ENCODE measurements around the gene CPEB1. TPM values are rescaled to one million over a fixed set of nuclear protein-coding genes. Genes with fewer than 3 reads are reported as not detected.
"Not testable (repeated sequence)": the region's sequence is repeated elsewhere in the genome, so short reads cannot be mapped to it uniquely, and the experiment has no call there.

The CPEB1 gene
- total RNA-seq, 1 experiment from 2014 or later: 1.0 TPM

- no peak overlapping the region for H2BK20ac ChIP-seq (ENCODE audit: low read depth, low read length, poor library complexity, severe bottlenecking)
- H2BK120ac ChIP-seq (ENCODE audit: low read depth, low read length, poor library complexity, severe bottlenecking): no peak overlapping the region
- peak; percentile 8 for DNase-seq
- no peak overlapping the region for H2AK5ac ChIP-seq (ENCODE audit: insufficient read length, low read length)
- H3K9ac ChIP-seq (ENCODE audit: extremely low read depth, insufficient read length, low read length): no peak overlapping the region
- H3K23ac ChIP-seq (ENCODE audit: insufficient read length, low read depth, low read length): no peak overlapping the region
- Mint-ChIP-seq H3K27ac (no peak overlapping the region), H3K9me3 (no peaks in the 10 kb centered on the region), H3K36me3 (ENCODE audit: insufficient read depth in 1 of 3, low read depth in 3 of 3) (peaks cover 10 to 27% (median 12%) of the 10 kb centered on the region in 3 experiments; a peak in 6 of 7 replicates), H3K4me1 (peaks cover 4 to 7% of the 10 kb centered on the region in 2 experiments), H3K27me3 (ENCODE audit: low read depth) (peaks cover 2% of the 10 kb centered on the region; the same call in 1 of the 2 replicates), H3K4me3 (no peak overlapping the region)
- no peak overlapping the region for H4K8ac ChIP-seq (replicated peaks; ENCODE audit: insufficient read length, low read depth, low read length)
- no peaks in the 10 kb centered on the region for H3K27me3 ChIP-seq (ENCODE audit: insufficient read depth, low read length)
- TF ChIP-seq, protein P1, sequence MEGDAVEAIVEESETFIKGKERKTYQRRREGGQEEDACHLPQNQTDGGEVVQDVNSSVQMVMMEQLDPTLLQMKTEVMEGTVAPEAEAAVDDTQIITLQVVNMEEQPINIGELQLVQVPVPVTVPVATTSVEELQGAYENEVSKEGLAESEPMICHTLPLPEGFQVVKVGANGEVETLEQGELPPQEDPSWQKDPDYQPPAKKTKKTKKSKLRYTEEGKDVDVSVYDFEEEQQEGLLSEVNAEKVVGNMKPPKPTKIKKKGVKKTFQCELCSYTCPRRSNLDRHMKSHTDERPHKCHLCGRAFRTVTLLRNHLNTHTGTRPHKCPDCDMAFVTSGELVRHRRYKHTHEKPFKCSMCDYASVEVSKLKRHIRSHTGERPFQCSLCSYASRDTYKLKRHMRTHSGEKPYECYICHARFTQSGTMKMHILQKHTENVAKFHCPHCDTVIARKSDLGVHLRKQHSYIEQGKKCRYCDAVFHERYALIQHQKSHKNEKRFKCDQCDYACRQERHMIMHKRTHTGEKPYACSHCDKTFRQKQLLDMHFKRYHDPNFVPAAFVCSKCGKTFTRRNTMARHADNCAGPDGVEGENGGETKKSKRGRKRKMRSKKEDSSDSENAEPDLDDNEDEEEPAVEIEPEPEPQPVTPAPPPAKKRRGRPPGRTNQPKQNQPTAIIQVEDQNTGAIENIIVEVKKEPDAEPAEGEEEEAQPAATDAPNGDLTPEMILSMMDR (conservative IDR thresholded peaks at IDR 0.05): no peak
- WGBS (ENCODE audit: extremely low coverage, insufficient read length, low lambda C conversion rate): no CpG with 5 or more reads among the region's 3 CpGs
- no peak overlapping the region for H3K56ac ChIP-seq (ENCODE audit: insufficient read length, low read depth, low read length)
- H4K5ac ChIP-seq (ENCODE audit: insufficient read length, low read depth, low read length): no peak overlapping the region
- no peaks in the 10 kb centered on the region for H3K4me1 ChIP-seq (ENCODE audit: insufficient read depth, low read length)
- H3K79me2 ChIP-seq (ENCODE audit: insufficient read depth, low read length): no peaks in the 10 kb centered on the region
- no peak overlapping the region for H2BK12ac ChIP-seq (ENCODE audit: insufficient read length, low read depth, low read length)
- H3K9me3 ChIP-seq (ENCODE audit: control insufficient read depth, low read depth, low read length): no peaks in the 10 kb centered on the region
- H4K91ac ChIP-seq (ENCODE audit: insufficient read length, low read depth, low read length): no peak overlapping the region
- no peak overlapping the region for H3K18ac ChIP-seq (ENCODE audit: insufficient read length, low read depth, low read length)
- no peaks in the 10 kb centered on the region for H3K23me2 ChIP-seq (ENCODE audit: insufficient read length, low read depth, low read length, poor library complexity, severe bottlenecking)
- H2AFZ ChIP-seq (ENCODE audit: low read length): no peak overlapping the region
- no peak overlapping the region for H3K4me2 ChIP-seq (ENCODE audit: insufficient read depth, insufficient read length, low read length)
- no peak overlapping the region for H3T11ph ChIP-seq (ENCODE audit: low read length)
- no peak overlapping the region for H3K4ac ChIP-seq (ENCODE audit: low read depth, low read length)
- no peak overlapping the region for H2BK5ac ChIP-seq (ENCODE audit: insufficient read length, low read length)
- no peak overlapping the region for H3K14ac ChIP-seq (ENCODE audit: insufficient read depth, low read length)
- no peak overlapping the region for H2BK15ac ChIP-seq (ENCODE audit: low read depth, low read length)
- no peaks in the 10 kb centered on the region for H3K79me1 ChIP-seq (ENCODE audit: insufficient read depth, low read depth, low read length, poor library complexity, severe bottlenecking)
- H4K20me1 ChIP-seq (ENCODE audit: control insufficient read depth, insufficient read depth, insufficient read length): no peaks in the 10 kb centered on the region
- H3K27ac ChIP-seq (ENCODE audit: insufficient read length, low read depth, low read length): no peak overlapping the region
Measured at GRCh38 chr15:82530006-82530405, 117.2 kb downstream of the CPEB1 start.

DNA sequence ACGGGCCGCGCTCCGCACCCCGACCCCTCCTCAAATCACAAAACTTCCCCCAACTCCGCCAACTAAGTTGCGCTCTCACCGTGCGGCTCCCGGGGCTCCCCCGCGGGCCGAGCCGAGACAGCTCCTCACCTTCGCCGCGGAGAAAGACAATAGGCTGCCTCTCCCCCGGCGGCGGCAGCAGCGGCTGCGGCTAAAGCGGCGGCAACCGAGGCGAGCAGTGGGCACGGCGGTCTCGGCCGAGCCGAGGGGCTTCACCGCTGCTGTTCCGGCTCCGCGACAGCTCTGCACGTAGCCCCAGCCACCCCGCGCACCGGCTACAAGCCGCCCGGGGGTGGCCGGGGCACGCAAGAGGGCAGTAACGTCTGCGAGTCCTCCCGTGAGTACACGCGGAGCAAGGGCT, 133.6 kb downstream of the CPEB1 start:
- DNase-seq; H4K20me1 ChIP-seq (ENCODE audit: control insufficient read depth, insufficient read depth, insufficient read length); H3K4ac ChIP-seq (ENCODE audit: low read depth, low read length); H4K8ac ChIP-seq (replicated peaks; ENCODE audit: insufficient read length, low read depth, low read length); H3K27ac ChIP-seq (ENCODE audit: insufficient read length, low read depth, low read length); H3K9me3 ChIP-seq (ENCODE audit: control insufficient read depth, low read depth, low read length); H3K36me3 Mint-ChIP-seq (ENCODE audit: insufficient read depth in 1 of 3, low read depth in 3 of 3); H3K14ac ChIP-seq (ENCODE audit: insufficient read depth, low read length); H3K56ac ChIP-seq (ENCODE audit: insufficient read length, low read depth, low read length); H2BK12ac ChIP-seq (ENCODE audit: insufficient read length, low read depth, low read length); H3K23ac ChIP-seq (ENCODE audit: insufficient read length, low read depth, low read length); H4K5ac ChIP-seq (ENCODE audit: insufficient read length, low read depth, low read length); H2BK120ac ChIP-seq (ENCODE audit: low read depth, low read length, poor library complexity, severe bottlenecking); H3K4me2 ChIP-seq (ENCODE audit: insufficient read depth, insufficient read length, low read length); H4K91ac ChIP-seq (ENCODE audit: insufficient read length, low read depth, low read length); H2BK15ac ChIP-seq (ENCODE audit: low read depth, low read length); H2AFZ ChIP-seq (ENCODE audit: low read length); H2BK20ac ChIP-seq (ENCODE audit: low read depth, low read length, poor library complexity, severe bottlenecking); H3K4me1 ChIP-seq (ENCODE audit: insufficient read depth, low read length); H3K4me1 Mint-ChIP-seq; H3K79me2 ChIP-seq (ENCODE audit: insufficient read depth, low read length); H3K4me3 Mint-ChIP-seq; H3K9me3 Mint-ChIP-seq; H3T11ph ChIP-seq (ENCODE audit: low read length); H3K27ac Mint-ChIP-seq; H3K27me3 Mint-ChIP-seq (ENCODE audit: low read depth); H3K23me2 ChIP-seq (ENCODE audit: insufficient read length, low read depth, low read length, poor library complexity, severe bottlenecking); H3K18ac ChIP-seq (ENCODE audit: insufficient read length, low read depth, low read length); H2AK5ac ChIP-seq (ENCODE audit: insufficient read length, low read length); H2BK5ac ChIP-seq (ENCODE audit: insufficient read length, low read length); H3K79me1 ChIP-seq (ENCODE audit: insufficient read depth, low read depth, low read length, poor library complexity, severe bottlenecking); H3K27me3 ChIP-seq (ENCODE audit: insufficient read depth, low read length); H3K9ac ChIP-seq (ENCODE audit: extremely low read depth, insufficient read length, low read length): not testable (repeated sequence)
- no CpG with 5 or more reads among the region's 48 CpGs for WGBS (ENCODE audit: extremely low coverage, insufficient read length, low lambda C conversion rate)

Measured in H9 (cell line).